CD4-positive, CD25-positive, alpha-beta regulatory T cell (primary cell): ENCODE data around the gene ACTC1. TPM values are rescaled to one million over a fixed set of nuclear protein-coding genes. Genes with fewer than 3 reads are reported as not detected.

Source experiments
- ATAC-seq, 2 donors: fragments of 150-1000 bp; cut with Tn5 transposase; one replicate each; pipeline ENCODE4 v1.10.0; 2021; ENCODE audit warnings: low read depth in 2 of 2, moderate number of reproducible peaks in 2 of 2, moderate library complexity in 1 of 2
- DNase-seq, 3 donors: peaks; one replicate each; pipeline versions ENCODE4 v3.0.0 to v3.0.0-alpha.2; 2012 to 2022; ENCODE audit warnings: mixed read lengths in 1 of 3
- H3K27ac ChIP-seq: one replicate; pipeline ENCODE4 v1.7.0; 2013; ENCODE audit warnings: mild to moderate bottlenecking, low read length; ENCODE audit not compliant: insufficient read depth, poor library complexity, severe bottlenecking
- H3K27me3 ChIP-seq: one replicate; pipeline ENCODE4 v1.7.0; 2013; ENCODE audit warnings: low read length; ENCODE audit not compliant: control insufficient read depth, insufficient read depth
- H3K36me3 ChIP-seq: one replicate; pipeline ENCODE4 v1.7.0; 2013; ENCODE audit warnings: mild to moderate bottlenecking, low read length, moderate library complexity; ENCODE audit not compliant: control insufficient read depth, insufficient read depth
- H3K4me1 ChIP-seq: 2 replicates; pipeline ENCODE4 v1.7.0; 2013; ENCODE audit warnings: mild to moderate bottlenecking, low read length; ENCODE audit not compliant: insufficient read depth, control insufficient read depth, poor library complexity, severe bottlenecking
- H3K4me3 ChIP-seq: one replicate; pipeline ENCODE4 v1.7.0; 2013; ENCODE audit warnings: low read depth, mild to moderate bottlenecking, low read length, moderate library complexity
- H3K9me3 ChIP-seq, 2 experiments: 1 replicate in 1 of 2; 2 replicates in 1 of 2; pipeline ENCODE4 v1.7.0; 2013; ENCODE audit warnings: low read length in 2 of 2, mild to moderate bottlenecking in 1 of 2, moderate library complexity in 1 of 2; ENCODE audit not compliant: control insufficient read depth in 2 of 2
- H3K27ac Mint-ChIP-seq, 3 donors: one replicate each; pipeline ENCODE4 v1.8.0; 2020 to 2022; ENCODE audit warnings: mild to moderate bottlenecking in 3 of 3, mixed read lengths in 3 of 3, moderate library complexity in 2 of 3
- H3K27me3 Mint-ChIP-seq: one replicate; pipeline ENCODE4 v1.8.0; 2022; ENCODE audit warnings: mild to moderate bottlenecking, mixed read lengths
- H3K36me3 Mint-ChIP-seq: one replicate; pipeline ENCODE4 v1.8.0; 2020; ENCODE audit warnings: mixed read lengths
- H3K4me1 Mint-ChIP-seq, 4 donors: one replicate each; pipeline ENCODE4 v1.8.0; 2020 to 2022; ENCODE audit warnings: mixed read lengths in 4 of 4, mild to moderate bottlenecking in 1 of 4
- H3K4me3 Mint-ChIP-seq, 4 donors: one replicate each; pipeline ENCODE4 v1.8.0; 2020 to 2022; ENCODE audit warnings: mild to moderate bottlenecking in 4 of 4, mixed read lengths in 4 of 4, moderate library complexity in 3 of 4
- H3K9me3 Mint-ChIP-seq, 7 donors: one replicate each; pipeline ENCODE4 v1.8.0; 2020 to 2022; ENCODE audit warnings: mixed read lengths in 7 of 7, mild to moderate bottlenecking in 3 of 7, moderate library complexity in 2 of 7
- polyA plus RNA-seq, 4 donors: library from polyadenylated mRNA; unstranded; fragments of 300-500 nt; fragmentation: Illumina TruSeq; gene quantifications; one replicate each; pipeline ENCODE4 v1.2.3, GENCODE V29; 2021
- total RNA-seq: library from RNA; stranded (reverse); gene quantifications from one replicate; pipeline ENCODE4 v1.2.3, GENCODE V29; 2022

Gene ACTC1
- total RNA-seq (not detected), polyA plus RNA-seq (not detected)

- ATAC-seq, result no peak
- Histone ChIP-seq H3K27me3 (peaks cover 14% of the 10 kb centered on the region), H3K4me1 (no peaks in the 10 kb centered on the region), H3K9me3 (no peaks in the 10 kb centered on the region), H3K27ac (no peak within 1 kb of the TSS), H3K36me3 (no peaks in the 10 kb centered on the region), H3K4me3 (no peak within 1 kb of the TSS)
- H3K27me3 Mint-ChIP-seq, result peaks cover 48% of the 10 kb centered on the region
- no peaks in the 10 kb centered on the region for H3K4me1 Mint-ChIP-seq
- H3K36me3 Mint-ChIP-seq, result no peaks in the 10 kb centered on the region
- peaks cover 0 to 6% (median 0%) of the 10 kb centered on the region in 7 donors for H3K9me3 Mint-ChIP-seq
- peak within 1 kb of the TSS in 1 of 4 donors; percentile 30 for H3K4me3 Mint-ChIP-seq
- DNase-seq, result no peak
- peak within 1 kb of the TSS in 1 of 3 donors; percentile 67 for H3K27ac Mint-ChIP-seq
These were observed at the start of gene ACTC1 for GRCh38 chr15:34795267-34796081. Gene ACTC1, minus strand, starts transcription at chr15:34795549. Its CDS starts 741 bp downstream, at chr15:34794808.

GRCh38 chr15:34841262-34841725 is 45.9 kb upstream of the ACTC1 start:
- Histone ChIP-seq H3K27ac (no peak overlapping the region), H3K27me3 (no peaks in the 10 kb centered on the region), H3K4me3 (no peak overlapping the region), H3K36me3 (no peaks in the 10 kb centered on the region), H3K9me3 (no peaks in the 10 kb centered on the region), H3K4me1 (no peaks in the 10 kb centered on the region)
- Mint-ChIP-seq H3K4me3 (no peak overlapping the region), H3K4me1 (no peaks in the 10 kb centered on the region), H3K9me3 (no peaks in the 10 kb centered on the region), H3K36me3 (no peaks in the 10 kb centered on the region), H3K27me3 (no peaks in the 10 kb centered on the region), H3K27ac (no peak overlapping the region)
- no peak for ATAC-seq
- no peak for DNase-seq

- Histone ChIP-seq H3K9me3 (no peaks in the 10 kb centered on the region), H3K4me1 (no peaks in the 10 kb centered on the region), H3K36me3 (no peaks in the 10 kb centered on the region), H3K27ac (no peak overlapping the region), H3K4me3 (no peak overlapping the region), H3K27me3 (no peaks in the 10 kb centered on the region)
- Mint-ChIP-seq H3K9me3 (peaks cover 0 to 13% (median 5%) of the 10 kb centered on the region in 7 donors), H3K4me3 (no peak overlapping the region), H3K27ac (no peak overlapping the region), H3K27me3 (peaks cover 13% of the 10 kb centered on the region), H3K4me1 (no peaks in the 10 kb centered on the region), H3K36me3 (no peaks in the 10 kb centered on the region)
- no peak for ATAC-seq
- no peak for DNase-seq
These were observed 42.9 kb upstream of the ACTC1 start for GRCh38 chr15:34838282-34838681.

- ATAC-seq (no peak), DNase-seq (no peak)
- H3K4me1 ChIP-seq, result no peaks in the 10 kb centered on the region
- Mint-ChIP-seq H3K4me1 (no peaks in the 10 kb centered on the region), H3K4me3 (no peak overlapping the region), H3K27me3 (peaks cover 18% of the 10 kb centered on the region), H3K36me3 (no peaks in the 10 kb centered on the region), H3K9me3 (peaks cover 0 to 13% (median 5%) of the 10 kb centered on the region in 7 donors), H3K27ac (no peak overlapping the region)
- no peaks in the 10 kb centered on the region for H3K36me3 ChIP-seq
- no peaks in the 10 kb centered on the region for H3K9me3 ChIP-seq
- H3K27me3 ChIP-seq, result no peaks in the 10 kb centered on the region
- H3K4me3 ChIP-seq, result no peak overlapping the region
- H3K27ac ChIP-seq, result no peak overlapping the region
These were observed 42.1 kb upstream of the ACTC1 start for GRCh38 chr15:34837246-34838016.

GRCh38 chr15:34828145-34828911 is 33.0 kb upstream of the ACTC1 start:
- no peak overlapping the region for H3K27ac ChIP-seq
- DNase-seq (no peak), ATAC-seq (no peak)
- peaks cover 2% of the 10 kb centered on the region for H3K27me3 ChIP-seq
- Mint-ChIP-seq H3K9me3 (peaks cover 0 to 3% (median 0%) of the 10 kb centered on the region in 7 donors), H3K27ac (no peak overlapping the region), H3K27me3 (peaks cover 23% of the 10 kb centered on the region), H3K4me3 (no peak overlapping the region), H3K4me1 (no peaks in the 10 kb centered on the region), H3K36me3 (no peaks in the 10 kb centered on the region)
- no peak overlapping the region for H3K4me3 ChIP-seq
- H3K4me1 ChIP-seq, result no peaks in the 10 kb centered on the region
- no peaks in the 10 kb centered on the region for H3K9me3 ChIP-seq
- H3K36me3 ChIP-seq, result no peaks in the 10 kb centered on the region

GRCh38 chr15:34821831-34822230 is 26.5 kb upstream of the ACTC1 start:
- Histone ChIP-seq H3K9me3 (no peaks in the 10 kb centered on the region), H3K4me3 (no peak overlapping the region), H3K36me3 (no peaks in the 10 kb centered on the region), H3K27ac (no peak overlapping the region), H3K27me3 (peaks cover 7% of the 10 kb centered on the region), H3K4me1 (no peaks in the 10 kb centered on the region)
- Mint-ChIP-seq H3K4me1 (no peaks in the 10 kb centered on the region), H3K9me3 (no peaks in the 10 kb centered on the region), H3K36me3 (no peaks in the 10 kb centered on the region), H3K27me3 (peaks cover 29% of the 10 kb centered on the region), H3K4me3 (no peak overlapping the region), H3K27ac (no peak overlapping the region)
- DNase-seq (no peak), ATAC-seq (no peak)

- Mint-ChIP-seq H3K27me3 (peaks cover 38% of the 10 kb centered on the region), H3K9me3 (no peaks in the 10 kb centered on the region), H3K36me3 (no peaks in the 10 kb centered on the region), H3K4me3 (no peak overlapping the region), H3K4me1 (no peaks in the 10 kb centered on the region), H3K27ac (no peak overlapping the region)
- Histone ChIP-seq H3K36me3 (no peaks in the 10 kb centered on the region), H3K4me3 (no peak overlapping the region), H3K27ac (no peak overlapping the region), H3K27me3 (peaks cover 7% of the 10 kb centered on the region), H3K4me1 (no peaks in the 10 kb centered on the region), H3K9me3 (no peaks in the 10 kb centered on the region)
- DNase-seq, result no peak
- no peak for ATAC-seq
These were observed 24.8 kb upstream of the ACTC1 start for GRCh38 chr15:34820110-34820509.
